GM12872 (cell line): Measurements from ENCODE around the gene TFAP2E.

ENCODE experiments used
- CTCF ChIP-seq: IDR thresholded peaks from 3 replicates; pipeline ENCODE4 v1.5.1; 2011; ENCODE audit warnings: low read depth, mild to moderate bottlenecking, low read length, moderate library complexity; ENCODE audit not compliant: insufficient read depth

Gene TFAP2E

GRCh38 chr1:35535243-35535642 is 37.9 kb upstream of the TFAP2E start:
- no peak for TF ChIP-seq CTCF

DNA sequence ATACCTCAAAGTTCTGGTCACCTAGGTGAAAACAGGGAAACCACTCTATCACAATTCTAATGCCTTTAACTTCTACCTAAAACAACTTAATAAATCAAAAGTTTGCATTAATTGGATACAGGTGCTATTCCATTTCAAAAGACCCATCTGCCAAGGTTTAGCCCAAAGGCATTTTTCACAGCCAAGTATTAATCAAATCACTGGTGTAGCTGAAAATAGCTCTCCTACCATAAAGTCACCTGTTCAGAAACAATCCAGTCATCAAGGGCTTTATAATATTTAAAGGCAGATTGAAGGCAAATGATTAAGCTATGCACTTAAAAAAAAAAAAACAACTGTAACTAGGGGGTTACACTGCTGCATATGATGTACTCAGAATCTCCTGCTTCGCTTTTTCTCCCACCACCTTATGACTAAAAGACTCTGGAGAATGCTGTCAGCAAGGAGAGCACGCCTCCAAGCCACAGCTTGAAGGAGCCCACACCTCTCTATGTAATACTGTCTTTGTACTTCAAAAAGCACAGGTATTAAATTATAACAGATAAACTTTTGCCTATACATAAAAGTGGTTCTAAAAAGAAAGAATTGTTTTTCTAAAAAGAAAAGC is 36.5 kb upstream of the TFAP2E start:
- no peak for TF ChIP-seq CTCF

- TF ChIP-seq CTCF, result no peak
Observed at GRCh38 chr1:35537806-35538205, 35.3 kb upstream of the TFAP2E start.

GRCh38 chr1:35539073-35539823 is 33.9 kb upstream of the TFAP2E start:
- no peak for TF ChIP-seq CTCF

DNA sequence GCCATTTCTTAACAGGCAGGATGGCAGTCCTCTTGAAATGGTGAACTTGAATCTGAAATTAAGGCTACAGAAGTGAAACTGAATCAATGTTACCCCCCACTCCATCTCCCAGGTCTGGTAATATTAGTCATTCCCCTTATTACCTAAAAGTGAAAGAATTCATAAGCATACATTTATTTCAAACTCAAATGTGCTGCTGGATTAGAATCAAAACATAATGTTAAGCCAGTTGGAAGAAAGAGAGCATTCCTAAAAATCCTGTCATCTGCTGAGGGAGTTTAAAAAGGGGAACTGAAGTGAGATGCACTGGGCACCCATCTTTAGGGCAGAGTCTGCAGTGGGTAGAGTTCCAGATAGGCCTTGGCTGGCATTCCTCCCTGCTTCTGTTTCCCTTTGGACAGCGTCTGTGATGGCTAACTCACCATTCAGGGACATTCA is 33.3 kb upstream of the TFAP2E start:
- TF ChIP-seq CTCF, result no peak

- TF ChIP-seq CTCF, result peak; percentile 70
Observed at GRCh38 chr1:35544976-35545375, 28.1 kb upstream of the TFAP2E start.

- TF ChIP-seq CTCF, result no peak
Observed at GRCh38 chr1:35546614-35547013, 26.5 kb upstream of the TFAP2E start.
